ENCODE results near the gene TIPARP. TPM values are rescaled to one million over a fixed set of nuclear protein-coding genes. Genes with fewer than 3 reads are reported as not detected.

The TIPARP gene
- total RNA-seq, 3 donors from 2014 or later (not counting 1 experiment from before 2014, with no cell fraction given): 129 to 249 (median 147) TPM

- Mint-ChIP-seq H3K27ac (no peak overlapping the region), H3K4me1 (no peaks in the 10 kb centered on the region), H3K4me3 (no peak overlapping the region), H3K9me3 (no peaks in the 10 kb centered on the region), H3K27me3 (ENCODE audit: low read depth in 2 of 2) (no peaks in the 10 kb centered on the region), H3K36me3 (no peaks in the 10 kb centered on the region)
- WGBS (ENCODE audit: insufficient coverage): 42% methylated on average over 3 of the region's 3 CpGs
- TF ChIP-seq CTCF (IDR thresholded peaks at IDR 0.05): no peak
- Histone ChIP-seq H3K27me3 (ENCODE audit: control insufficient read depth, insufficient read depth, low read length) (no peaks in the 10 kb centered on the region), H3K27ac (ENCODE audit: low read length) (no peak overlapping the region), H3K9me3 (ENCODE audit: control insufficient read depth, insufficient read depth, low read length) (no peaks in the 10 kb centered on the region), H3K4me3 (ENCODE audit: low read length) (no peak overlapping the region), H3K4me1 (ENCODE audit: control insufficient read depth, insufficient read depth, low read length) (no peaks in the 10 kb centered on the region), H3K36me3 (ENCODE audit: control insufficient read depth, insufficient read depth, low read length) (no peaks in the 10 kb centered on the region)
- ATAC-seq (no peak), DNase-seq (no peak)
- intact Hi-C loops (cut with micrococcal nuclease): no loop called here
These were observed 38.4 kb upstream of the TIPARP start for GRCh38 chr3:156635973-156636372.

GRCh38 chr3:156637480-156638022 is 36.8 kb upstream of the TIPARP start:
- no peak for ATAC-seq
- Mint-ChIP-seq H3K4me1 (peaks cover 0 to under 1% of the 10 kb centered on the region in 2 donors), H3K27ac (no peak overlapping the region), H3K4me3 (no peak overlapping the region), H3K27me3 (ENCODE audit: low read depth in 2 of 2) (no peaks in the 10 kb centered on the region), H3K9me3 (no peaks in the 10 kb centered on the region), H3K36me3 (no peaks in the 10 kb centered on the region)
- TF ChIP-seq CTCF (IDR thresholded peaks at IDR 0.05): no peak
- H3K4me3 ChIP-seq (ENCODE audit: low read length): no peak overlapping the region
- H3K27me3 ChIP-seq (ENCODE audit: control insufficient read depth, insufficient read depth, low read length): no peaks in the 10 kb centered on the region
- no peaks in the 10 kb centered on the region for H3K36me3 ChIP-seq (ENCODE audit: control insufficient read depth, insufficient read depth, low read length)
- H3K4me1 ChIP-seq (ENCODE audit: control insufficient read depth, insufficient read depth, low read length): no peaks in the 10 kb centered on the region
- no peaks in the 10 kb centered on the region for H3K9me3 ChIP-seq (ENCODE audit: control insufficient read depth, insufficient read depth, low read length)
- DNase-seq: no peak
- H3K27ac ChIP-seq (ENCODE audit: low read length): no peak overlapping the region
- WGBS (ENCODE audit: insufficient coverage): 52% methylated on average over 3 of the region's 3 CpGs
- intact Hi-C loops (cut with micrococcal nuclease): no loop called here

- H3K4me1 ChIP-seq (ENCODE audit: control insufficient read depth, insufficient read depth, low read length): peaks cover 7% of the 10 kb centered on the region
- H3K4me3 ChIP-seq (ENCODE audit: low read length): no peak overlapping the region
- intact Hi-C loops (cut with micrococcal nuclease): no loop called here
- no peaks in the 10 kb centered on the region for H3K27me3 Mint-ChIP-seq (ENCODE audit: low read depth in 2 of 2)
- no peaks in the 10 kb centered on the region for H3K9me3 Mint-ChIP-seq
- no peaks in the 10 kb centered on the region for H3K9me3 ChIP-seq (ENCODE audit: control insufficient read depth, insufficient read depth, low read length)
- no peak for TF ChIP-seq CTCF (IDR thresholded peaks at IDR 0.05)
- no peaks in the 10 kb centered on the region for H3K36me3 Mint-ChIP-seq
- no peaks in the 10 kb centered on the region for H3K36me3 ChIP-seq (ENCODE audit: control insufficient read depth, insufficient read depth, low read length)
- H3K27me3 ChIP-seq (ENCODE audit: control insufficient read depth, insufficient read depth, low read length): no peaks in the 10 kb centered on the region
- ATAC-seq (no peak), DNase-seq (no peak)
- H3K4me3 Mint-ChIP-seq: no peak overlapping the region
- H3K27ac Mint-ChIP-seq: no peak overlapping the region
- no peak overlapping the region for H3K27ac ChIP-seq (ENCODE audit: low read length)
- H3K4me1 Mint-ChIP-seq: peaks cover 7 to 8% of the 10 kb centered on the region in 2 donors
- 99% methylated on average over 3 of the region's 4 CpGs for WGBS (ENCODE audit: insufficient coverage)
These were observed 36.1 kb upstream of the TIPARP start for GRCh38 chr3:156638271-156638670.

GRCh38 chr3:156639414-156640023 is 34.9 kb upstream of the TIPARP start:
- DNase-seq: no peak

More at GRCh38 chr3:156639414-156640023, 34.9 kb upstream of the TIPARP start:
- peaks cover 17 to 18% of the 10 kb centered on the region in 2 donors for H3K4me1 Mint-ChIP-seq
- no peak overlapping the region for H3K4me3 Mint-ChIP-seq
- peaks cover 19% of the 10 kb centered on the region for H3K4me1 ChIP-seq (ENCODE audit: control insufficient read depth, insufficient read depth, low read length)
- TF ChIP-seq CTCF (IDR thresholded peaks at IDR 0.05): no peak
- H3K9me3 Mint-ChIP-seq: no peaks in the 10 kb centered on the region
- H3K4me3 ChIP-seq (ENCODE audit: low read length): no peak overlapping the region
- H3K36me3 ChIP-seq (ENCODE audit: control insufficient read depth, insufficient read depth, low read length): no peaks in the 10 kb centered on the region
- H3K27ac ChIP-seq (ENCODE audit: low read length): no peak overlapping the region
- no peak overlapping the region for H3K27ac Mint-ChIP-seq
- no peaks in the 10 kb centered on the region for H3K27me3 Mint-ChIP-seq (ENCODE audit: low read depth in 2 of 2)
- intact Hi-C loops (cut with micrococcal nuclease): no loop called here
- no peak for ATAC-seq
- H3K9me3 ChIP-seq (ENCODE audit: control insufficient read depth, insufficient read depth, low read length): no peaks in the 10 kb centered on the region
- no peaks in the 10 kb centered on the region for H3K27me3 ChIP-seq (ENCODE audit: control insufficient read depth, insufficient read depth, low read length)
- no peaks in the 10 kb centered on the region for H3K36me3 Mint-ChIP-seq
